GM21786 (cell line): ENCODE results near the gene FARS2.
"Not testable (repeated sequence)": the region's sequence is repeated elsewhere in the genome, so short reads cannot be mapped to it uniquely, and the experiment has no call there.

ENCODE experiments used
- ATAC-seq: cut with Tn5 transposase; IDR thresholded peaks from one replicate; pipeline ENCODE4 v1.9.1; 2021; ENCODE audit not compliant: unreplicated experiment

The FARS2 gene

DNA sequence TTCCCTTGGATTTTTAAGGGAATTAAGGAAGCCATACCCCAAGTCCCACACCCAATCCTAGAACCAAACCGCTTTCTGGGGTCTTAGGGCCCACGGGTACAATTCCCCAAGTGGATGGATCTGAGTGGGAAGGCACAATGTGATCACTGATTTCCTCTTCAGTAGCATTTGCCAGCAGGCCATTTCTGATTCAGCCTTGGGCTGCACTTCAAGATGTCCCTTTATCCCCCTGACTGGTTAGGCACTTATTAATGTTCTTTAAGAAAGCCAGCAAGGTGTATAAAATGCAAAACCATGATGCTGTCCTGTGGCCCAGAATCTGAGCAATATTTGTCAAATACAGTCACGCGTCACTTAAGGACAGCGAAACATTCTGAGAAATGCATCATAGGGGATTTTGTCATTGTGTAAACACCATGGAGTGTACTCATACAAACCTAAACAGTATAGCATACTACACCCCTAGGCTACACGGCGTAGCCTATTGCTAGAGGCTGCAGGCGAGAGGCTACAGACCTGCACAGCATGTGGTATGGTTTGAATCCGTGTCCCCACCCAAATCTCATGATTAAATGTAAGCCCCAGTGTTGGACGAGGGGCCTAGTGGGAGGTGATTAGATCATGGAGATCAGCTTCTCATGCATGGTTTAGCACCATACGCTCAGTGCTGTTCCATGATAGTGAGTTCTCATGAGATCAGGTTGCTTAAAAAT lies 511.3 kb downstream of the FARS2 start:
- no peak for ATAC-seq

DNA sequence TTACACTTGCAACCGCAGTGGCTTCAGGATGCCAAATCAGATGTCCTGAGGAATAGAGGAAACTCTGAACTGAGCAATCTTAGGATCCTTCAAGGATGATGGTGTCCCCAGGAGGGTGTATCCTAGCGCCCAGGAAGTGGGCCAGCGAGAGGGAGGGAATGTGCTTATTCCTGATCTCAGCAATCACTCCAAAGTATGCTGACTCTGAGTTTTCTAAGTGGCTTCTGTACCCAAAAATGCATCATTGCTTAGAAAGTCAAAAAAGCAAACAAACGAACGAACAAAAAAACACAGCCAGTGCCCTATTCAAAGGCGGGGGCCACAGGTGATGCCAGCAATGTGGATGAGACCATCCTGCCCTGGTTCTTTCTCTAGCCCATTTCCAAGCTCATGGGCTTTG lies 514.8 kb downstream of the FARS2 start:
- ATAC-seq: no peak

DNA sequence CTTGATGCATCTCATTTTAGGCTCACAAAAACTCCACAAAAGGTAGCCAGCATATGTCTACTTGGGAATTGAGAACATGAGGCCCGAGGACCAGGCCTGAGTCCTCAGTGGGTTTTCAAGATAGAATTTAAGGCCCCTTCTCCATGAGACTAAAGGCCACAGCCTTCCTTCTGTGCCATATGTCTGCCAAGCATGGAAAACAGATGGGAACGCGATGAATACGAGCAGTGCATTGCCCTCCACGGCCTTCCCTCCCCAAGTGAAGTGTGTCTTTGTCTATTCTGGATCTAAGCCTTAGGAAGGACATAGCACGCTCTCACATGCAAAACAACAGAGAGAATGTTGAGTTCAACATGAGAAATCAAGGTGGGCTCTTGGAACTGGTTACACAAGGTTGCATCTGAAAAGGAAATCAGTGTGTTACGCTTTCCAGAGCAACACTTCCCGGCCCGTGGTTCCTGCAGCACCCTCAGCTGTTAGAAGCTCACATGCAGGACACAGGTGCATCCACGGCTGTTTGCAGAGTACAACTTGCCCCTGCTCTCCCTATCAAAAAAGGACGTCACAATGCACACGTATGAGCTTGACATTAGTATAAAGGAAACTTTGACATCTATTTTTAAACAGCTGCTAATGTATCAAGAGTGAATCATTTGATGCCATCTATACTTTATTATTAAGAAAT lies 515.5 kb downstream of the FARS2 start:
- ATAC-seq: no peak

DNA sequence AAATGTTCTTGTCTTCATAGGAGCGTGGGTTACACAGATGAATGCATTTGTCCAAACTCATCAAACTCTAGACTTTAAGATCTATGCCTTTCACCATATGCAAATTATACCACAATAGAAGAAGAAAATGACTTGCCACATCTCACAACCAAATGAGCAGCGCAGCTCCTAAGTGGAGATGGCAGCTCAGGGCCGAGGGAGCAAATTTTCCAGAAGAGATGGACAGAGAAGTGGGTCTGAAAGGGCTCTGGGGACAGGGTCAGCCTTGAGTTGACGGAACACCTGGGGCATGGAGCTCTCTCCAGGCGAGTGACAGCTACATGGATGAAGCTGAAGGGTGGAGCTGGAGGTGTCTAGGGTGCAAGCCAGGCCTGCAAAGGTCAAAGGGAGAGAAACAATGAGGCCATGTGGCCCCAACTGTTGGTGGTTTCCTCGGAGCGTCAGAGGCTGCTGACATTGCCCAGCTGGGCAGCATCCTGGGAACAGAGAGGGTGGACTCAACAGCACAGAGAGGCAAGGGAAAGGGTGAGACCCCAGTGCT lies 517.1 kb downstream of the FARS2 start:
- ATAC-seq: peak; percentile 83

DNA sequence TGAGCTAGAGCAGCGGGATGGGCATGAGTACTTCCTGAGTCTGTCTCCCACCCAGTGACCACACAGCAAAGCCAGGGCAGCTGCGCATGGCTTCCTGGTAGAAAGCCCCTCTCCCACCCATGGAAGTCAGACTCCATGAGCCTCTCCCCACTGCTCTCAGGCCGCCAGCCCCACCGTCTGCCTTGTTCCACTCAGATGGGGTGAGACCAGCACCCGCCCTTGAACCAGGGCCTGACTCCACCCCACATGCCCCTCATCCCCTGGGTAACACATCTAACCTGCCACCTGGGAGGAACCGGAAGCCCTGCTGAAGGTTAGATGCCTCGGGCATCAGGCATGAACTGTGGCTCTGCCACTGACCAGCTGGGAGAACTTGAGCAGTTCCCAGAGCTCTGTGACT lies 517.6 kb downstream of the FARS2 start:
- no peak for ATAC-seq

DNA sequence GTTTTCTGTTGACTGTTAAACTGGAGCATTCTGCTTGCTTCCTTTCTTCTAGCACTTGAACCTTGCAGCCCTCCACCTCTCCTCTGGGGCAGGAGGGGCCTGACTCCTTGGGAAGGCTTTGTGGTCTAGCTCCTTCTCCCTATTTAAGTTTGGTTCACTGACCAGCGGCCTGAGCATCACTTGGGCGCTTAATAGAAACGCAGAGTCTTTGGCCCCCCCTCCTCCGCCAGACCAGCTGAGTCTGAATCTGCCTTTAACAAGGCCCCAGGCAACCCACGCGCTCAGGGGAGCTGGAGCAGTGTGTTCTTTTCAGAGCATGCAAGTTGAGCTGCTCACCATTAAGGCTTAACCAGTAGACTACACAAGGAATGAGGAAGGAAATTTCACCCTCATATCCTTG lies 519.7 kb downstream of the FARS2 start:
- no peak for ATAC-seq

DNA sequence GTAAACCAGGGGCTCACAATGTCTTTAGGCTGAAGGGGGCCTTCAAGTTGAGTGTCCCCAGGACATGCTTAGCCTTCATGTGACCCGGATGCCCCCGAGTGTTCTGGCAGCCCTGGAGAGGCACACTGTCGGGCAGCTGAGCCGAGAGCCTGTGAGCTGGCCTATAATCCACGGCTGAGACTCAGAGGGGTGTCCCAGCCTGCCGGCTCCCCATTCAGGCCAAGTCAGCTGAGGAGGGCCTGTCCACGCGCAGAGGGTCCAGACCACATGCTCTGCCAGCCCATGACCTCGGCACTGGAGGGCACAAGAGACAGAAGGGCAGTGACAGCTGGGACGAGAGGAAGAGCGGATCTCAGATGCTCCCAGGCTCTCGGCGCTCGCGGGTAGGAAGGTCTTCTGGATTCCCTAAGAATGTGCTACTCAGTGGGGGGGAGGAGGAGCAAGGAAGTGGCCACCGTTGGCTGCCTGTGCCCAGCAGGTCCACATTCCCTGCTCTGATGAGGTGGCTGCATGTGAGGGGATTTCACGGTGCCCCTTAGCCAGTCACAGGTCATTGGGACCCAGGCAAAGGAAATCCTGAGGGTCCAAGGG lies 520.7 kb downstream of the FARS2 start:
- no peak for ATAC-seq

DNA sequence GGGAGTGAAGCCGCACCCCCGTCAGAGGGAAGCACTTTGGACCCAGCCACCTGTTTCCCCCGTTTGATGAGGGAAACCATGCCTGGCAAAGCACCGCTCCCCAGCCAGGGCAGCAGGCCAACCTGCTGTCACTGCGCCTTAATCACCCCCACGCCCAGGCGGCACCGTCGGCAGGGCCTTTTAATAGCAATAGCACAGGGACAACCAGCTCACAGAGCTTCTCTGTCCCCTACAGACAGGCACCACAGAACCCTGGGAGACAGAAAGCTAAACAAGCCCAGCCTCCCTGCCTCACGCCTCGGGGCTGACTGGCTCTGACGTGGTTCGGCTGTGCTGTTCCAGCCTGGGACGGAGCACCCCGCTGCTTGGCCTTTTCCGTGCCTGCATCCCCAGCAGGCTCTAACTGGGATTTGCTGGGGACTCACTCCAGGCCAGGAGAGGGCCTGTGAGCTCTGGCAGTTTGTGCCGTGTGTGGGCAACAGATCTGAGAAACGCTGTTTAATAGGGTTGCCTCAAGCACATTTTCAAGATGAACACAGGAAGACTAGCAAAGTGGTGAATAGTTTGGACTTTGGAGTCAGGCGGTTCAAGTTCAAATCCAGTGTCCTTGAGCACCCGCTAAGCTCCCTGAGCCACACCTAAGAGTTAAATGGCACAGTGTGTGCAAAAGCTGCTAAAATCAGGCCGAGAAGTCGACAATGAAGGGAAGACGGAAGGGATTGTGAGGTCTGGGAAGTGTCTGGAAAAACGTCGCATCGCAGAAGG lies 521.7 kb downstream of the FARS2 start:
- ATAC-seq: no peak

DNA sequence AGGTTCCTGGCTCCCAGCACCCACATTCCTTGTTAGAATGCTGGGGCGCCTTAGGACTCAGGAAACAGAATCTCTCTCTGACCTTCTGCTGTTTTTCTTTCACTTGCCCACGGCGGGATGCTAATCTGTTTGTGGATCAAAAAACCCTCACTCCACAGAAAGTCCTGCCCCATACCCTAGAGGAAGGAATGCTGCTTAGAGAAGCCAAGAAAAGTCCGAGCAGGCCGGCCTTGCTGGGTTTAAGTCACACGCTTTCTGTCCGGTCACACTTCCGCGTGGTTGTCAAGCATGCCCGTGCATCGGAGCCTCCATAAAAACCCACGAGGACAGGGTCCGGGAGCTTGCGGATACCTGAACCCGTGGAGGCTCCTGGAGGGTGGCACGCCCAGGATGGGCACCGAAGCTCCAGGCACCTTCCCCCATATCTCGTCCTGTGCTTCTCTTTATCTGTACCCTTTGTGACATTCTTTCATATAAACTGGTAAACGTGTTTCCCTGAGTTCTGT lies 522.3 kb downstream of the FARS2 start:
- no peak for ATAC-seq

DNA sequence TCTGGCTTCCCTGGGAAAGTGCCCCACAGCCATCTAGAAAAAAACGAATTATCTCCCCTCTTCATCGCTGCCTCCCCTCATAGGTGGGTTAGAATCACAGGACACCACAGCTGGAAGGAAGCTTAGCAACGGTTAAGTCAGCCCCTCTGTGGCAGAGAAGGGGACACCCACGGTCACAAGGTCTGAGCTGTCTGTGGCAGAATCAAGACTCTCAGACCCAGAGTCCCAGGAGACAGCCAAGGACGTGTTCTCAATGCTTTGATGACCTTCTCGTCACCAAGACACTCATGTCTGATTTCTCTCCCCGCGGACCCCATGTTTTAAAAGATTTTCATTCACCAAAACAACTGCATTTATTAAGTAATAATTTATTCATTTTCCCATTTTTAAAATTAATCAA lies 523.9 kb downstream of the FARS2 start:
- no peak for ATAC-seq

DNA sequence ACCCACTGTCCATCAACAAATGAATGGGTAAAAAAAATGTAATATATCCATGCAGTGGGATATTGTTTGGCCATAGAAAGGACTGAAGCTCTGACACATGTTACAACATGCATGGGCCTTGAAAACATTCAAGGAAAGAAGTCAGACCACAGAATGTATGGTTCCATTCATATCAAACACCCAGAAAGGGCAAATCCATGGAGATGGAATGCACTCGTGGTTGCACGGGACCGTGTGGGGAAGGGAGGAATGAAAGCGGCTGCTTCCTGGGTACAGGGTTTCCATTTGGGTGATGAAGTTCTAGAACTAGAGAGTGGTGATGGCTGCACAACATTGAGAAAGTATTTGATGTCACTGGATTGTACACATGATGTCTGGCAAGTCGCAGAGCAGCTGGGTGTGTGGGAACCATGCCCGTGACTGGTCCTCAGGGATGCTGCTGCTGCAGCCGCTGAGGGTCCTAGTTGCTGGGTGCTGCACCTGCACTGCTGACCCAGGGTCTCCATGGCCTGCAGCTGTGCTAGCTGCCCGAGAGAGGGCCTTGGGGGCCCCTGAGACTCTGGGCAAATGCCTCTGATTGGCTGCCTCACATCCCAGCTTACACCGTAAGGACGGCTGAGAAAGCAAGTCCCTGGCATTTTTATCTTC lies 525.1 kb downstream of the FARS2 start:
- ATAC-seq: no peak

DNA sequence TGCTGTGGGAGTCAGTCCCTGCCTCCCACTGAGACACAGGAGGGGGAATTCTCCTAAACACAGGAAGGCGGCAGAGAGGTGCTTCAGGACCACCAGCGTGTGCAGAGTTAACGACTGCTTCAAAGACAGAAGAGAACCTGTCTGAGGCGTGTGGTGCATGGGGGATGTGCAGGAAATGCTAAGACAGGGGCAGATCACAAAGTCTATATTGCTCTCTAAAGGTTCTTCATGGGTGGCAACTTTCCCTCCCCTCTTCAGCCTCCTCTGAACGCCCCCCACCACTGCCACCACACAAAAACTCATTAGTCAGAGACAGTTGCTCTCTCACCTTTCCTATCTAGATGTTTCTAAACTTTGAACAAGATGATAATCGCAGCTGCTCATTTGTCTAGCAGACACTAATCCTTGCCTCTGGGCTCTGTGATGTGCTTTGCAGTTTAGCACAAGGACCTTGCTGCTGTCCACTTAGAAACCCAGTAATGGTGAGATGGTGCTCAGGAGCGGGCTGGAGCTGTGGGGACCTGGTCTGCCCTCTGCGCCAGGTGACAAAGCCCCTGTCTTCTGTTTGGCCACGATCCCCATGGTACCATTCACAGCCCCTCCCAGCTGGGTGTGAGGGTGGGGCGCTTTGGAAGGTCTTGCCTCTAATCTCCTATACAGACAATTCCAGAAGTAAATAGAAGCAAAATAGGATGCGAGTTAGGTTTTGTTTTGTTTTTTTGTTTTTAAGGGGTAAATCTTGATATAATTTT lies 525.8 kb downstream of the FARS2 start:
- no peak for ATAC-seq

DNA sequence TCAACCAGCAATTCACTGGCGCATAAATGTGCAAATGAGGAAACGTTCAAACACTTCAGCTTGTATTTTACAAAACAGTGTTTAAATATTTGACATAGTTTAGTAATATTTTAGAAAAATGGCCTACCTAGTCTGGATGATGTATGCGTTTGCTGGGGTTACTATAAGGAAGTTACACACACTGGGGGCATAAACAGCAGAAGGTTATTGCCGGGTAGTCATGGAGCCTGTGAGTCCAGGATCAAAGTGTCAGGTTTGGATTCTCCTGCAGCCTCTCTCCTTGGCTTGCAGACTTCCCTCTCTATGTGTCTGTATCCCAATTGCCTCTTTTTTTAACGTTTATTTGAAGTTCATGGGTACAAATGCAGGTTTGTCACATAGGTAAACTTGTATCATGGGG lies 528.1 kb downstream of the FARS2 start:
- ATAC-seq: not testable (repeated sequence)

DNA sequence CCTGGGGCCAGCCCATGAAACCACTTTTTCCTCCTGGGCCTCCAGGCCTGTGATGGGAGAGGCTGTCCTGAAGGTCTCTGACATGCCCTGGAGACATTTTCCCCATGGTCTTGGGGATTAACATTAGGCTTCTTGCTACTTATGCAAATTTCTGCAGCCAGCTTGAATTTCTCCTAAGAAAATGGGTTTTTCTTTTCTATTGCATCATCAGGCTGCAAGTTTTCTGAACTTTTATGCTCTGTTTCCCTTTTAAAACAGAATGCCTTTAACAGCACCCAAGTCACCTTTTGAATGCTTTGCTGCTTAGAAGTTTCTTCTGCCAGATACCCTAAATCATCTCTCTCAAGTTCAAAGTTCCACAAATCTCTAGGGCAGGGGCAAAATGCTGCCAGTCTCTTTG lies 535.2 kb downstream of the FARS2 start:
- not testable (repeated sequence) for ATAC-seq

DNA sequence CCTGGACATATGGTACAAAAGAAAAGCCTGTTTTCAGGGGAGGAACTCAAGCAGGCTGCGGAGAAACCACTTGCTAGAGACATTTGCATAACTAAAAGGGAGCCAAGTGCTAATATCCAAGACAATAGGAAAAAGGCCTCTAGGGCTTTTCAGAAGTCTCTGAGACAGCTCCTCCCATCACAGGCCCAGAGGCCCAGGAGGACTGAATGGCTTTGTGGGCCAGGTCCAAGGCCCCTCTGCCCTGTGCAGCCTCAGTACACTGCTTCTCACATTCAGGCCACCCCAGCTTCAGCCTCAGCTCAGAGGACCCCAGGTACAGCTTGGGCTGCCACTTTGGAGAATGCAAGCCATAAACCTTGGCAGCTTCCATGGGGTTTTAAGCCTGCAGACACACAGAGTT lies 545.1 kb downstream of the FARS2 start:
- ATAC-seq: not testable (repeated sequence)

DNA sequence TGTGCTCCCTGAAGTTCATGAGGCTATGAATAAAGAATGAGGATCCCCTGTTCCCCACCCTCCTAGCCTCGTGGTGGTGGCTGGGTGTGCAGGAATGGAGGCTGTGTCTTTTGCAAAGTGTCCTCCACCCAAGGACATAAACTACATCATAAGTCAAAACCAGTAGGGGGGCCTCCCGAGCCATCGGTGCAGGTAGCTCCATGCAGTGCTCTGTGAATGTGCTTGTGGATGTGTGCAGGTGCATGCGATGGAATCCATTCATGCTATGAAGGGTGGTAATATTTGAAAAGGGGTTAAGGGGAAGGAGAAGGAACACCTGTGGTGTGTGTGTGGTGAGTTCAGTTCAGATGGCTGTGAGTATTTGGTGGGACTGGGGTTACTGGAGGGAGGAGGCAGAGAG lies 548.1 kb downstream of the FARS2 start:
- no peak for ATAC-seq

DNA sequence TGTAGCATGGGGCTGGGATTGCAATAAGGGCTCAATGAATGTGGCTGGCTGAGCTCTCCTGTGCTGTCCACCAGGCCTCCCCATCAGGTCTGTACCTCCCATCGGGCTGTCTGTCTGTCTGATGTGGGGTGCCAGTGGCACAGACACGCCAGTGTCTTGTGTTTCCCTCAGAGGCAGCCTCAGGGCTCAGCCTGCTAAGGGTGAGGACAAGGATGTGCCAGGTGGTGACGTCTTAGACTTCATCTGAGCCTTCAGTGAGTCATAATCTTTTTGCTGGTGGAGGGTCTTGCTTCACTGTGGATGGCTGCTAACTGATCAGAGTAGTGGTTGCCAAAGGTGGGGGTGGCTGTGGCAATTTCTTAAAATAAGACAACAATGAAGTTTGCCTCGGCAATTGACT lies 550.7 kb downstream of the FARS2 start:
- ATAC-seq: no peak

DNA sequence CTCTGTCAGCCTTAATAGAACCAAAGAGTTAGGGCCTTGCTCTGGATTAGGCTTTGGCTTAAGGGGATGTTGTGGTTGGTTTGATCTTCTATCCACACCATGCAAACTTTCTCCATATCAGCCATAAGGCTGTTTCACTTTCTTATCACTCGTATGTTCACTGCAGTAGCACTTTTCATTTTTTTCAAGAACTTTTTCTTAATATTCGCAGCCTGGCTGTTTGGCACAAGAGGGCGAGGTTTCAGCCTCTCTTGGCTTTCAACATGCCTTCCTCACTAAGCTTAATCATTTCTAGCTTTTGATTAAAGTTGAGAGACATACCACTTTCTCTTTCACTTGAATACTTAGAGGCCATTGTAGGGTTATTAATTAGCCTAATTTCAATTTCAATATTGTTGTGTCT lies 552.3 kb downstream of the FARS2 start:
- ATAC-seq: peak; percentile 84

DNA sequence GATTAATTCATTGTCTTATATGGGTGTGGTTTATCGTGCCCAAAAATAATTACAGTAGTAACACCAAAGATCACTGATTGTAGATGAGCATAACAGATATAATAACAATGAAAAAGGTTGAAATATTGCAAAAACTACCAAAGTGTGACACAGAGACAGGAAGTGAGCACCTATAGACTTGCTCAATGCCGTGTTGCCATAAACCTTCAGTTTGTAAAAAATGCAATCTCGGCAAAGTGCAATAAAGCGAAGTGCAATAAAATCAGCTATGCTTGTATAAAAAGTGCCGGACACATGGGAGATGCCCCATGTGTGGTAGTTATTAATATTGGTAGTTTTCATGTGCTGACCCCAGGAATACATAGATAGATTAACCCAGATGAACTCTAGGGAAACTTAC lies 552.8 kb downstream of the FARS2 start:
- ATAC-seq: no peak

DNA sequence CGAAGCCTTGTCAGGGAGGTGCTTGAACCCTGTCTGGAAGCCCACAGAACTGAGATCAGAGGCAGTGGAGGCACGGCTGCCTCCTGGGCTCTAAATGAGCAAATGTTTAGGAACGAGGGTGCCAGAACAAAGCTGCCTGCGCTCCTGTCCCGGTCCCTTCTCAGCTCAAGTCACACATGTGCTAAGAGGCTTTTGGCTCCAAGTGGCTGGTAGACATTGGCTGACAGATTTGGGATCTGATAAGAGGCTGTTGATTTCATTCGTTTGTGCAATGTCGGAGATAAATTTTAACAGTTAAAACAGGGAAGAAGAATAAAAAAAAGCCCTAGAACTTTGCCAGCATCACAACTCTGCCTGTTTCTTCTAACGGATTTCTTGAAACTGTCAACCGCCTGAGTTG lies 553.6 kb downstream of the FARS2 start:
- no peak for ATAC-seq
